HepG2 (cell line): ENCODE measurements around the gene PACC1. TPM values are rescaled to one million over a fixed set of nuclear protein-coding genes. Genes with fewer than 3 reads are reported as not detected.

Experiments used
- ATAC-seq: fragments of 200-7000 bp; cut with Tn5 transposase; 3 replicates; pipeline ENCODE4 v1.9.1; 2020; ENCODE audit warnings: mild to moderate bottlenecking, moderate library complexity
- BruUV-seq: library from RNA; stranded (reverse); fragments of 400-500 nt; replicated peaks from 2 replicates; lab custom pipeline; 2021; lab: Mats Ljungman, UMichigan
- CTCF ChIA-PET: fragments of 300-600 bp; formaldehyde crosslinking; extraction: SDS; loops from one replicate; lab custom pipeline; 2021; ENCODE audit warnings: low total read pairs, inconsistent platforms, low intra/inter-chr PET ratio; lab: Yijun Ruan, JAX
- POLR2A ChIA-PET: fragments of 350-600 bp; sonication (Branson Sonifier 250); formaldehyde crosslinking; loops from one replicate; lab custom pipeline; 2020; ENCODE audit warnings: antibody characterized with exemption, inconsistent platforms; lab: Yijun Ruan, JAX
- DNase-seq: peaks from one replicate; pipeline ENCODE4 v3.0.0-alpha.2; 2015; ENCODE audit warnings: low spot score
- FAIRE-seq: peaks from 3 replicates; lab custom pipeline; 2011; peaks lifted over from hg19 to GRCh38; lab: Jason Lieb, UNC
- H2AFZ ChIP-seq: one replicate; pipeline ENCODE4 v1.6.1; 2011; ENCODE audit warnings: low read length, inconsistent platforms
- H3K27ac ChIP-seq: fragments of 300-600 bp; 3 replicates; pipeline ENCODE4 v1.8.0; 2011; ENCODE audit warnings: mixed run types, mild to moderate bottlenecking, mixed read lengths, low read length, inconsistent platforms; ENCODE audit not compliant: insufficient read depth; ENCODE audit errors: extremely low read length
- H3K27me3 ChIP-seq, 2 experiments: fragments of 200-600 bp in 1 of 2; 2 replicates in 1 of 2; 3 replicates in 1 of 2; pipeline versions ENCODE4 v1.6.0 to v1.8.0; 2011; ENCODE audit warnings: low read length in 2 of 2, mild to moderate bottlenecking in 2 of 2, moderate library complexity in 2 of 2, inconsistent platforms in 1 of 2; ENCODE audit not compliant: insufficient read depth in 2 of 2, control insufficient read depth in 1 of 2
- H3K36me3 ChIP-seq, 2 experiments: fragments of 200-600 bp in 1 of 2; replicated peaks in 1 of 2; 2 replicates in 1 of 2; 3 replicates in 1 of 2; pipeline versions ENCODE4 v1.5.1 to v1.8.0; 2011; ENCODE audit warnings: low read length in 2 of 2, inconsistent platforms in 1 of 2; ENCODE audit not compliant: insufficient read depth in 2 of 2, control insufficient read depth in 1 of 2
- H3K4me1 ChIP-seq: 2 replicates; pipeline ENCODE4 v1.5.1; 2012; ENCODE audit warnings: low read length, inconsistent platforms; ENCODE audit not compliant: insufficient read depth
- H3K4me2 ChIP-seq: 2 replicates; pipeline ENCODE4 v1.6.0; 2011; ENCODE audit warnings: low read depth, low read length, inconsistent platforms
- H3K4me3 ChIP-seq, 3 experiments: fragments of 200-600 bp in 1 of 3; sonication (generic), shearing (Covaris generic) in 1 of 3; replicated peaks in 1 of 3; 2 replicates each; pipeline ENCODE4 v1.5.1; 2011 to 2016; ENCODE audit warnings: low read length in 3 of 3, inconsistent platforms in 2 of 3, low read depth in 2 of 3, mild to moderate bottlenecking in 2 of 3, control low read depth in 1 of 3, mixed read lengths in 1 of 3; ENCODE audit not compliant: insufficient read depth in 1 of 3
- H3K79me2 ChIP-seq: one replicate; pipeline ENCODE4 v1.6.1; 2011; ENCODE audit warnings: low read length, inconsistent platforms; ENCODE audit not compliant: insufficient read depth
- H3K9ac ChIP-seq: 2 replicates; pipeline ENCODE4 v1.6.0; 2011; ENCODE audit warnings: mild to moderate bottlenecking, low read depth, low read length, inconsistent platforms; ENCODE audit not compliant: insufficient read depth
- H3K9me3 ChIP-seq: 2 replicates; pipeline ENCODE4 v1.5.1; 2012; ENCODE audit warnings: mild to moderate bottlenecking, low read length
- H4K20me1 ChIP-seq: 2 replicates; pipeline ENCODE4 v1.6.0; 2011; ENCODE audit warnings: inconsistent platforms, mild to moderate bottlenecking, low read length, moderate library complexity; ENCODE audit not compliant: insufficient read depth
- CCAR2 ChIP-seq: fragments of 200-400 bp; formaldehyde crosslinking; optimal IDR thresholded peaks from 2 replicates; pipeline ENCODE3; 2018; ENCODE audit warnings: low read depth, mild to moderate bottlenecking, low read length, moderate library complexity
- GABPA ChIP-seq, 2 experiments: IDR thresholded peaks; 2 replicates each; pipeline ENCODE4 v1.6.1; 2011 to 2016; ENCODE audit warnings: low read depth in 2 of 2, low read length in 1 of 2, missing biosample characterization in 1 of 2, missing genetic modification characterization in 1 of 2
- HNF4G ChIP-seq, 2 experiments: sonication (generic) in 1 of 2; formaldehyde crosslinking in 1 of 2; IDR thresholded peaks; 2 replicates each; pipeline versions ENCODE4 v1.4.0 to v1.6.1; 2011 to 2020; ENCODE audit warnings: borderline replicate concordance in 2 of 2, low read depth in 2 of 2, mild to moderate bottlenecking in 2 of 2, low read length in 1 of 2, missing genetic modification reagents in 1 of 2, moderate library complexity in 1 of 2
- HOXA7 ChIP-seq: sonication (generic); formaldehyde crosslinking; IDR thresholded peaks from 2 replicates; pipeline ENCODE4 v1.8.1; 2022; ENCODE audit warnings: mild to moderate bottlenecking, missing genetic modification reagents, moderate library complexity
- ZNF660 ChIP-seq: sonication (generic); formaldehyde crosslinking; IDR thresholded peaks from 2 replicates; pipeline ENCODE4 v1.5.1; 2020; ENCODE audit warnings: mild to moderate bottlenecking, low read depth, missing genetic modification reagents, borderline replicate concordance
- ZNF770 ChIP-seq: sonication (generic); formaldehyde crosslinking; IDR thresholded peaks from 2 replicates; pipeline ENCODE4 v1.5.0; 2020; ENCODE audit warnings: mild to moderate bottlenecking, missing genetic modification reagents
- WGBS: methylation state at CpG from one replicate; pipeline ENCODE4 v1.1.6; 2017; ENCODE audit warnings: low lambda C conversion rate; 5-methylcytosine and 5-hydroxymethylcytosine counted together
- in situ Hi-C: cut with HindIII; loops from 2 replicates; pipeline ENCODE4 v1.10.0; 2017; ENCODE audit warnings: low pct_unique_long_range_greater_than_20kb; ENCODE audit not compliant: extremely low pct_ligation_motif_present
- intact Hi-C: fragments of 100-400 bp; cut with micrococcal nuclease; formaldehyde crosslinking; loops from one replicate; pipeline ENCODE4 v1.10.0; 2022; ENCODE audit not compliant: unreplicated experiment
- polyA plus RNA-seq, 8 experiments: library from polyadenylated mRNA; depleted of rRNA in 3 of 8; stranded (reverse) in 7 of 8; unstranded in 1 of 8; fragments of >200 nt; fragmentation: Illumina TruSeq in 4 of 8; extraction: Trizol in 4 of 8; gene quantifications; 2 replicates each; pipeline versions ENCODE4 v1.2.1 to v1.2.3, GENCODE V29; 2011 to 2016; ENCODE audit warnings: low read depth in 4 of 8, missing spikeins in 1 of 8, mixed read lengths in 1 of 8; ENCODE audit not compliant: insufficient read depth in 1 of 8
- total RNA-seq, 5 experiments: library from RNA; depleted of rRNA; stranded (reverse); fragments of >200 nt; fragmentation: Illumina TruSeq; extraction: Trizol; gene quantifications; 2 replicates each; pipeline ENCODE4 v1.2.3, GENCODE V29; 2016; ENCODE audit warnings: low read depth in 1 of 5

PACC1 gene
- total and polyA plus RNA-seq, 2 of the 13 experiments (the other 11 are each of a cell fraction or from before 2014, with no cell fraction given) = 9.4 to 10.7 TPM

GRCh38 chr1:212346601-212347000 lies 68.1 kb downstream of the PACC1 start:
- ChIA-PET CTCF (no interaction called here), POLR2A (no interaction called here)
- Histone ChIP-seq H3K36me3 (peaks cover 1 to 55% of the 10 kb centered on the region in 2 experiments; a peak in 3 of 5 replicates), H3K9me3 (no peaks in the 10 kb centered on the region), H3K9ac (no peak overlapping the region), H3K4me1 (no peaks in the 10 kb centered on the region), H3K27ac (no peak overlapping the region), H3K27me3 (no peaks in the 10 kb centered on the region), H3K4me3 (no peak overlapping the region), H3K4me2 (no peak overlapping the region), H3K79me2 (no peaks in the 10 kb centered on the region), H4K20me1 (no peaks in the 10 kb centered on the region), H2AFZ (no peak overlapping the region)
- DNase-seq (no peak), FAIRE-seq (no peak), ATAC-seq (no peak)
- WGBS = 100% methylated on average over 1 of the region's 1 CpG
- in situ Hi-C loops (no loop called here), intact Hi-C loops (no loop called here)
- TF ChIP-seq ZNF660 (CRISPR knock-in tag) (no peak), HOXA7 (no peak), HNF4G (IDR thresholded peaks at IDR 0.05; ENCODE audit: borderline replicate concordance, low read depth, low read length) (no peak), HNF4G (CRISPR knock-in tag; IDR thresholded peaks at IDR 0.05; ENCODE audit: borderline replicate concordance, low read depth) (no peak), CCAR2 (no peak)
- BruUV-seq = no TSS peak

GRCh38 chr1:212344905-212345304 lies 69.8 kb downstream of the PACC1 start:
- DNase-seq = no peak
- Histone ChIP-seq H3K4me1 (no peaks in the 10 kb centered on the region), H3K79me2 (no peaks in the 10 kb centered on the region), H3K27me3 (no peaks in the 10 kb centered on the region), H3K9me3 (no peaks in the 10 kb centered on the region), H3K27ac (no peak overlapping the region), H4K20me1 (no peaks in the 10 kb centered on the region), H3K4me3 (no peak overlapping the region), H3K36me3 (peaks cover 1 to 56% of the 10 kb centered on the region in 2 experiments; a peak in 4 of 5 replicates), H3K9ac (no peak overlapping the region), H3K4me2 (no peak overlapping the region), H2AFZ (no peak overlapping the region)
- no TSS peak for BruUV-seq
- TF ChIP-seq ZNF770 (CRISPR knock-in tag) (peak; percentile 71), GABPA (IDR thresholded peaks at IDR 0.05; ENCODE audit: low read depth, low read length) (no peak), GABPA (CRISPR knock-in tag; IDR thresholded peaks at IDR 0.05; ENCODE audit: low read depth) (no peak)
- CTCF ChIA-PET = no interaction called here
- 95% methylated on average over 4 of the region's 4 CpGs for WGBS
- FAIRE-seq = no peak
- POLR2A ChIA-PET = no interaction called here
- ATAC-seq = no peak
- intact Hi-C loops (no loop called here), in situ Hi-C loops (no loop called here)
